Stimulated activated CD4-positive, alpha-beta T cell treated with anti-CD3 and anti-CD28 coated beads, TNF-alpha, amount 100 ng/mL, for 48 hours (primary cell): Measurements from ENCODE around the gene CNTNAP2.

Experiments
- DNase-seq, 3 donors: peaks; one replicate each; pipeline ENCODE4 v3.0.0-alpha.2; 2020; ENCODE audit warnings: low read depth in 3 of 3

Gene CNTNAP2

GRCh38 chr7:147472556-147472955, 1356.0 kb downstream of the CNTNAP2 start:
- no peak for DNase-seq

GRCh38 chr7:147474862-147475261, 1358.3 kb downstream of the CNTNAP2 start:
- DNase-seq = no peak

- DNase-seq = no peak
Observed at GRCh38 chr7:147477526-147477925, 1360.9 kb downstream of the CNTNAP2 start.

GRCh38 chr7:147478796-147479195, 1362.2 kb downstream of the CNTNAP2 start:
- DNase-seq = no peak

- DNase-seq = no peak
Observed at GRCh38 chr7:147483634-147484292, 1367.2 kb downstream of the CNTNAP2 start.

- no peak for DNase-seq
Observed at GRCh38 chr7:147485660-147486210, 1369.1 kb downstream of the CNTNAP2 start.

GRCh38 chr7:147492606-147493005, 1376.0 kb downstream of the CNTNAP2 start:
- DNase-seq = no peak

- no peak for DNase-seq
Observed at GRCh38 chr7:147496209-147496608, 1379.6 kb downstream of the CNTNAP2 start.

GRCh38 chr7:147497246-147497645, 1380.6 kb downstream of the CNTNAP2 start:
- DNase-seq = no peak

GRCh38 chr7:147498081-147498480, 1381.5 kb downstream of the CNTNAP2 start:
- DNase-seq = no peak

- DNase-seq = no peak
Observed at GRCh38 chr7:147509035-147509501, 1392.5 kb downstream of the CNTNAP2 start.

GRCh38 chr7:147509541-147510200, 1393.1 kb downstream of the CNTNAP2 start:
- DNase-seq = no peak

GRCh38 chr7:147510201-147510542, 1393.6 kb downstream of the CNTNAP2 start:
- DNase-seq = no peak

GRCh38 chr7:147510923-147511322, 1394.3 kb downstream of the CNTNAP2 start:
- no peak for DNase-seq

- no peak for DNase-seq
Observed at GRCh38 chr7:147513451-147513850, 1396.8 kb downstream of the CNTNAP2 start.

- DNase-seq = no peak
Observed at GRCh38 chr7:147516391-147516790, 1399.8 kb downstream of the CNTNAP2 start.

- no peak for DNase-seq
Observed at GRCh38 chr7:147519062-147519461, 1402.5 kb downstream of the CNTNAP2 start.

GRCh38 chr7:147523056-147523455, 1406.5 kb downstream of the CNTNAP2 start:
- DNase-seq = no peak

GRCh38 chr7:147524726-147525250, 1408.2 kb downstream of the CNTNAP2 start:
- DNase-seq = no peak

GRCh38 chr7:147525325-147525724, 1408.7 kb downstream of the CNTNAP2 start:
- DNase-seq = no peak

- no peak for DNase-seq
Observed at GRCh38 chr7:147535701-147536111, 1419.1 kb downstream of the CNTNAP2 start.

GRCh38 chr7:147539685-147540084, 1423.1 kb downstream of the CNTNAP2 start:
- no peak for DNase-seq

- DNase-seq = no peak
Observed at GRCh38 chr7:147540743-147541142, 1424.1 kb downstream of the CNTNAP2 start.
